Suppressor macrophage treated with lipopolysaccharide for 4 hours (primary cell): ENCODE measurements around the gene PALD1.

Source experiments
- DNase-seq: peaks from one replicate; pipeline ENCODE4 v3.0.0-alpha.2; 2020

PALD1 gene

DNA sequence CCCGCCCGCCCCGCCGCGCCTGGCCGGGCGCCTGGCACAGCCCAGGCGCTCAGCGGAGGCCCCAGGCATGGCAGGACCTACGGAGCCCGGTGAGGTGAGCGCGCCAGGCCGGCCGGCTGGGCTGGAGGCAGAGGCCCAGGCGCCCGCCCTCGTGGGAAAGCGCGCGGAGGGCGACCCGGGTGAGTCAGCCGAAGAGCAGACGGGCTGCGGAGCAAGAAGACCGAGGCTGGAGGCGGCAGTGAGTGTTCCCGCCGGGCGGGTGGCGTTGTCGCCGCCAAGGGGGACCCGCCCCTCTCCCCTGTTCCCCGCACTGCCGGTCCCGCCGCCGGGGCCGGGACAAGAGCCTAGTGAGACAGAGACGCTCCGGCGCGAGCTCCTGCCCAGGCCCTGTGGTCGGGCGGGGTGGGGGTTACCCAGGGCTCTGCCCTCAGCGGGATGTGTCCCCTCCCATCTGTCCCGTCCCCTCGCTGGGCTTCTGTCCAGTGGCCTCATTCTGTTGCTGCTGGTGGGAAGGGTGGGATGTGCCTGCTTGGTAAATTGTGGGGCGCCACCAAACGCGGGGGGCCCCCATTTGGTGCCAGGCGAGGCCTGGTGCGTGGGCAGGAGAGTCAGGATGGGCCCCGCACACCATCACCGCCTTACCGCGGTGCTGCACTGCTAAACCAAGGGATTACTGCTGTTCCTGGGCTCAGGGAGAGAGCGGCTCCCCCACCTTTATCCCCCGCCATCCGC, 20.1 kb upstream of the PALD1 start:
- peak; percentile 75 for DNase-seq

- peak; percentile 38 for DNase-seq
Measured at GRCh38 chr10:70459061-70459773, 19.4 kb upstream of the PALD1 start.

DNA sequence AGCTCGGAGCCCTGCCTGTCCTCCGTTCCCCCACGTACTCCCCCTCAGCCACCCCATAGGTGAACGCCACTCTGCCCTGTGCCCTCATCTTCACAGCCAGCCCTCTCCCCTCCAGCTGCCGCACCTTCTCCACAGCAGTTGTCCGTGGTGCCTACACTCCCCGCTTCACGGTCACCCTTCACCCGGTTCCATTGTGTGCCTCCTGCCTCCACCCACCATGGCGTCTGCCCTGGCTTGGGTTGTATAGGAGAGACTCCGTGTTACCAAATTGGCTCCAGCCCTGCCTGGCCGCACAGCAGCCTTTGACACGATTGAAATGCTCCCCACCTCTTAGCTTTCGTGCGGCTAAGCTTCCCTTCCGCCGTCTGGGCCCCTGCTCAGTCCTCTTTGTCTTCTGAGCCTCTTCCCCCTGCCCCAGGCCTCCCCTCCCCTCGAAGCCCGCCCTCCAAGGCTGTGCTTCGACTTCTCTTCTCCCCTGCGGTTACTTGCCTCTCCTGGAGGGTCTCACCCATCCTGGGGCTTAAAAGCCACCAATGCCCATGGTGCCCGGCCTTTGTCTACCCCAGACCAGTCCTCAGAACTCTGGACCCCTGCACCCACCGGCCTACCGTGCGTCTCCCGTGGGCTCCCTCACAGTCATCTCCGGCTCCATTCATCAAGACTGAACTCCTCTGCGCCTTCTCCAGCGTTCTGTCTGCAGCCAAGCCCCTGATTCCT, 18.6 kb upstream of the PALD1 start:
- DNase-seq, result no peak

DNA sequence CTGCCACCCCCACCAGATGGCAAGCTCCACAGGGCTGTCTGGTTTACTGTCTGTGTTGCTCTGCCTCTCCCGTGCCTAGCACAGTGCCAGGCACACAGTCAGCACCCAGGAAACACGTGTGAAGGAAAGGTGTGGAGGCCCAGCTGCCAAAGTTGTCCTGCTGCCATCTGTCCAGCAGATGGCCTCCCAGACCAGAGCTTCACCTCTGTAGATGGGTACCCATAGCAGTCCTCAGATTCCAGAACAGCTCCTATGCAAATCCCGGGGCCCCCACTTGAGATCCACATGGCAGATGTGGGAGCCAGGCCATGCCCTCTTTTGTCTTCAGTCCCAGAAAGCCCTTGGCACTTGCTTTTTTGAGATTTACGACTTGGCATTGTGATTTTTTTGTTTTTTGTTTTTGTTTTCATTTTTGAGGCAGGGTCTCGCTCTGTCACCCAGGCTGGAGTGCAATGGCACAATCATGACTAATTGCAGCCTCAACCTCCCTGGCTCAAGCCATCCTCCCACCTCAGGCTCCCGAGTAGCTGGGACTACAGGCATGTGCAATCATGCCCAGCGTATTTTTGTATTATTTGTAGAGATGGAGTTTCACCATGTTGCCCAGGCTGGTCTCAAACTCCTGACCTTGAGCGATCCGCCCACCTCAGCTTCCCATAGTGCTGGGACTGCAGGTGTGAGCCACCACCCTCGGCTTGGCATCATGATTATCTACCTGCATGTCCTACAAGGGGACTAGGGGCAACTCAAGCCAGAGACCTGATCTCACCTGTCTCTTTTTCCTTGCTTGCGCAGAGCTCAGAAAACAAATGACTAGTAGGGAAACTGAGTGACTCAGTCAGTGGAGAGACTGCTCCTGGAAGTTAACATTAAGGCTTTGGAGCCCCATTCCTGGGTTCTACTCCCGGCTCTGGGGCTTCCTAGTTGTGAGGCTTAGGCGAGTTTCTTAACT, 16.9 kb upstream of the PALD1 start:
- DNase-seq, result peak; percentile 62

DNA sequence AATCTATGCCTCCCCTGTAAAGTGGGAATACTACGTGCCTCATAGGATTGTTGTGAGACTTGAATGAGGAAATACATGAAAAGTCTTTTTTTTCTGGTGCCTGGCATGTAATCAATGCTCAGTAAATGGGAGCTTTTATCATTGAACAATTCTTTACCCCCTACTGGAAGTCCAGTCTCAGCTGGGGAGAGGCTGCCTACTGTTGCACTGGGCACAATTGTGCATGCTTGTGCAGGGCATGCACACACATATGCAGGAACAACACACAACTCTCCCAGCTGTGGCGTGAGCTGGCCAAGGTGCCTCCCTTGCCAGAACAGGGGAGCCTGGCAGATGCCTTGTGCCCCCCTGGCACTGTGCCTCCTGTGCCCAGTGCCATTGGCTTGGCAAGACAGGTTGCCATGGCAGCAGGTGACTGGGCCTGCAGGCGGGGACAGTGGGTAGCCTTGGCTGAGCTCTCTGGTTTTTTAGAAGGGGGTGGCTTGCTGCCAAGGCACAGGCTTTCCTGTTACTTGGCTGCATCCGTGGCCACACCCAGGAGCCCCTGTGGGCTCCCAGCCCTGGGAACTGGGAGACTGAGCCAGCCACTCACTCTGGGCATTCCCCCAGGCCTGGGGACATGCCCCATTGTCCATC, 16.1 kb upstream of the PALD1 start:
- no peak for DNase-seq

DNA sequence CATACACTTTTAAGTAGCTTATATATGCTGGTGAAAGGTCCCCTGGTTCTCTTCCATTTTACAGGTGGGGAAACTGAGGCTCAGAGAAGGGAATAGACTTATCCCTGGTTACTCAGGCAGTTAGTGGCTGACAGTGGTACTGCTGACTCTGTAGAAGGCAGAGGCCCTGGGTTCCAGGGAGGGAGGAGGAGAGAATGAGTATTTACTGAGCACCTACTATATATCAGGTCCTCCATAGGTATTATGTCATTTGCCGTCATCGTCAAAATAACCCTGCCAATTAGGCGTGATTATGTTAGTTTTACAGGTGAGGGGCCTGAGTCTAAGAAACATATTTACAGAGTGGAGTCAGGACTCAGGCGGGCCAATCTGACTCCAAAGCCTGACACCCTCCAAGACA, 13.3 kb upstream of the PALD1 start:
- DNase-seq, result no peak

DNA sequence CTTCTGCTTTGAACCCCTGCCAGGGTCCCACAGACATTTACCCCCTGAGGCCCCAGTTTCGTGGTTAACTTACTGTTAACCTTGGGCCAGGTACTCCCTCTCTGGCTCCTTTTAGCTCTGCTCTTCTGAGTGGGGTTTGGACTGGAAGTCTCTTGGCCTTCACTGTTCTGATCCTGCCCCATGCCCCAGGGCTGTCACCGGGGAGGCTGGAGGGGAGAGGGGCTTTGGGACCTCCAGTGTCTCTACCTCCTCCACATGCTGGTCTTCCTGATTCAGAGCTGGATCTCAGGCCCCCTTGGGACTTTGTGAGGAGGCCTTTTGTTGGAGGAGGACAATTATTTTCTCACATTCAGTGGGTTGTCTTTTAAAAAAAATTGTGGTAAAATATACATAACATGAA, 12.7 kb upstream of the PALD1 start:
- DNase-seq, result no peak

- no peak for DNase-seq
Measured at GRCh38 chr10:70466951-70467350, 11.6 kb upstream of the PALD1 start.

GRCh38 chr10:70472799-70473454, 5.6 kb upstream of the PALD1 start:
- no peak for DNase-seq

DNA sequence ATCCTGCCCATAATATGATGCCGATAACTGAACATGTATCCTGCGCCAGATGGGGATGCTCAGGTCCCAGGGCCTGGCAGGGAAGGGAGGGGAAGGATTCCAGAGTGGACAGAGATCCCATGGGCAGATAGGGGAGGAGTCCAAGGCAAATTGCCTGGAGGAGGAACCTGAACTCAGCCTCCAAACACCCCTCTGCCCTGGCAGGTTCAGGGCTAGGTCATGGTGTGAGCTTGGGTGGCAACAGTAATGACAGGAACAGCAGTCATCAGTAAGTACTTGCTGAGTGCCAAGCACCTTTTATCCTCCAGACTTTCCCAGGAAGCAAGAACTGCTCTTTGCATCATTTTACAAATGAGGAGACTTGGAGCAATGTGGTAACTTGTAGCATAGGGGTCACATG, 3.8 kb upstream of the PALD1 start:
- DNase-seq, result no peak

- DNase-seq, result no peak
Measured at GRCh38 chr10:70475661-70476060, 2.9 kb upstream of the PALD1 start.

DNA sequence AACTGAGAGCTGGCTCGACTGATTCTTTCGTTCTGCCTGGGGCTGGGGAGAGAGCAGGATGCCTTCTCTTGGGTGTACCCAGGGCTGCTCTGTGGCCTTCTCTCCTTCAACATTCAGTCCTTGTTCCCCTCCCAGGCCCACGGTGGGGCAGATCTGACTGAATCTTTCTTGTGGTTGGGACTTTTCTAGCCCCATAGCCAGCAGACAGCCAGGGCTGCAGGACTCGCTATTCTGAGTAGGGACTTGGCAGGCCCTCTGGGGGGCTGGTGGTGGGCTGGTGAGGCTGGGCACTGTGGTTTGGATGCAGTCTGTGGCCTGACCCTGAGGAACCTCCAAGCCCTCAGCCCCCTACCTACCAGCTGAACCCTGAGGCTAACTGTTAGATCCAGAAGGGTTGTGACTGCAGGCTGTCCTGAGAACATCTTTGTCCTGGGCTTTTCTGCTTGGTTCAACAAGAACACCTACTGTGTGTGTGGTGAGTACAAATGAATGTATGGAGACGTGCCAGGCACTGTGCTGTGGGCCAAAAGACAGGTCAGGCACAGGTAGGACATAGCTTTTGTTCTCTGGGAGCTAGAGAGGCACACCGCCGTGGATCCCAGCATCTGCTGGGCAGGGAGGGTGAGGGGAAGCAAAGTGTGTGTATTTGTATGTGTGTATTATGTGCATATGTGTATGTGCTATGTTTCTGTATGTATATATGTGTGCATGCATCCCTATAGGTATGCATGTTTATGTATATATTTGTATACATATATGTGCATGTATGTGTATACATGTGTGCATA, 2.1 kb upstream of the PALD1 start:
- DNase-seq, result no peak

GRCh38 chr10:70477661-70478162, 855 bp upstream of the PALD1 start:
- DNase-seq, result no peak

GRCh38 chr10:70479165-70479581, 606 bp downstream of the PALD1 start:
- no peak for DNase-seq

DNA sequence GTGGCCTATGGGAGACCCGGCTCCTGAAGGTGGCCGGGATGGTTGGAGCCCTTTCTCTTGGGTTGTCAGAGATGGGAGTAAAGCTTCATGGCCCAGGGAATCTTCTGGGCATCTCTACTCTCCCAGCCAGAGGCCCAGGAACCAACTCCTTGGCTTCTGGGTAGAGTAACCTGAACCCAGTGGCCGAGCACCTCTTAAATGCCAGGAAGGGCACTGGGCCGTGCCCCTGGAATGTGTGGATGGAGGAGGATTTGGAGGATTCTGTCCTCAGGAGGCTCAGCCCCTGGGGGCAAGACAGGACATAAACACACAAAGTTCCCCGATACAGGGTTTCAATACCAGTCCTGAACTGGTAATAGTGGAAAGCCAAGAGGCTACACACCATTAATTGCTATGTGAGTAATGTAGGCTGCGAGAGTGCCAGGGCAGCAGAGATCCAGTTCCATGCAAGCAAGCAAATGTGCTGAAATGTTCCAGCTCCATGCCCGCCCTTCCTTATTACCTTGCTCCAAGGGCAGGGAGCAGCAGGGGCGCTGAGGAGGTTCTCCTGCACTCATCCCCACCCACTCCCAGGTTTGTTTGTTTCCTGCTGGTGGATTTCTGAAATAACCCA, 1.2 kb downstream of the PALD1 start:
- no peak for DNase-seq

DNA sequence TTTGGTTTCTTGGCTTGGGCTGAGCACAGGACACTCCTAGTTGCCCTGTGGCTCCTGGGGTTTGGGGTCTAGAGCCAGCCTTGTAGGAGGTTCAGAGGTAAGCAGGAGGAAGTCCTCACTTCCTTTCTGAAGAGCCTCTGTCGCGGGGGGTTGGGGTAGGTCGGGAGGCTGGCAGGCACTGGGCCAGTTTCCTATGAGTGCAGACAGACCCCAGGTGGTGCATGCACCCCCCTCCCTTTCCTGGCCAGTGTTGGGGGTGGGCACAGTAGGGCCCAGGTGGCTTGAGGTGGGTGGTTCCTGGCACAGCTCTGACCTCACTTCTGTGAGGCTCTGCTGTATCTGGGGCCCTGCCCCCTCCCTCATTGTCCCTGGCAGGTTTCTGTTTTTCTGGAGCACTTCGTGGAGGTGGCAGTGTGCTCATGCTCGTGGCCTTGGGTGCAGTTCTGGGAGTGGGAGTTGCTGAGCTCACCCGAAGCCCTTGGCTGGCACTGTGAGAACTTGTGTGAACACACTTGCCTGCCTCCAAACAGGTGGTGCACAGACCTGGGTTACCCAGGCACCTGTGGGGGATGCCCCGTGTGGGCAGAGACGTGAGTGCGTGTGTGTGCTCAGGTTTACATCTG, 1.8 kb downstream of the PALD1 start:
- DNase-seq, result no peak

GRCh38 chr10:70481105-70481504, 2.5 kb downstream of the PALD1 start:
- DNase-seq, result no peak

- DNase-seq, result no peak
Measured at GRCh38 chr10:70481831-70482530, 3.4 kb downstream of the PALD1 start.
